ENCODE measurements around the gene A4GNT. TPM values are rescaled to one million over a fixed set of nuclear protein-coding genes. Genes with fewer than 3 reads are reported as not detected.

A4GNT gene
- total and polyA plus RNA-seq, 8 donors: 0.34 to 2.0 (median 1.1) TPM

DNA sequence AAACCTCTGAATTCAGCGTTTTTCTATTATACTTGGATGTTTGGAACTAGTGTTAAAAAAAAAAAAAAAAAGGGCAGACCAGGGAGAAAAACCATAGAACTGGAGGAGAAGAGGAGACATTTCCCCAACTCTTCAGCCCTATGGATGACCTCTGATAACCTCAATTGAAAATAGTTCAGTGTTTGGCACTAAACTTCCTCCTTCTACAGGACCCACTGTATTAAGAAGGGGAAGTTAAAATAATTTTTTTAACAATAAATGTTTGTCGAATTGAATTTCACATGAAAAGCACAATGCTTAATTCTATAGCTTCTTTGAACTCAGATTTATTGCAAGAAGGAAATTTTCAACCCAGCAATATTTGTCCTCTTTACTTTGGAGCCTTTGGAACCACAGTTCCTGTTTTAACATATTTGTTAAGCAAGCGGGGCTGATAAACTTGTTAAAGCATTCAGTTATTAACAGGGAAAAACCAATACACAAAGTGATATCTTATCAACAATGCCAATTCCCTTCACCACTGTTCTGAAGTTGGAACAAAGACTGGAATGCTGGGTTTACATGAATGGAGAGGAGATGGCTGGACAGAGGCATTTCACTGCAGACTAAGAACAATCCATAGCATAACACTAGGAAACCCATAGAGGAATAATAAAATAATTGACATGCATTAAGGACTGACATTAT lies 3.1 kb upstream of the A4GNT start:
- FAIRE-seq (no peak), DNase-seq (no peak), ATAC-seq (peak; percentile 42 to 78 (median 71))
- Histone ChIP-seq H3K9me3 (no peaks in the 10 kb centered on the region), H3K4me1 (peaks cover 5 to 17% (median 15%) of the 10 kb centered on the region in 3 donors), H3K36me3 (no peaks in the 10 kb centered on the region), H3K27ac (peak overlapping the region in 3 of 4 donors; percentile 9 to 53 (median 30)), H3K4me3 (no peak overlapping the region), H3K27me3 (no peaks in the 10 kb centered on the region)
- 24 to 28% methylated on average over 3 of the region's 3 CpGs for WGBS, 2 donors
- intact Hi-C loops (cut with DNase I): no loop called here
- TF ChIP-seq, protein P1, sequence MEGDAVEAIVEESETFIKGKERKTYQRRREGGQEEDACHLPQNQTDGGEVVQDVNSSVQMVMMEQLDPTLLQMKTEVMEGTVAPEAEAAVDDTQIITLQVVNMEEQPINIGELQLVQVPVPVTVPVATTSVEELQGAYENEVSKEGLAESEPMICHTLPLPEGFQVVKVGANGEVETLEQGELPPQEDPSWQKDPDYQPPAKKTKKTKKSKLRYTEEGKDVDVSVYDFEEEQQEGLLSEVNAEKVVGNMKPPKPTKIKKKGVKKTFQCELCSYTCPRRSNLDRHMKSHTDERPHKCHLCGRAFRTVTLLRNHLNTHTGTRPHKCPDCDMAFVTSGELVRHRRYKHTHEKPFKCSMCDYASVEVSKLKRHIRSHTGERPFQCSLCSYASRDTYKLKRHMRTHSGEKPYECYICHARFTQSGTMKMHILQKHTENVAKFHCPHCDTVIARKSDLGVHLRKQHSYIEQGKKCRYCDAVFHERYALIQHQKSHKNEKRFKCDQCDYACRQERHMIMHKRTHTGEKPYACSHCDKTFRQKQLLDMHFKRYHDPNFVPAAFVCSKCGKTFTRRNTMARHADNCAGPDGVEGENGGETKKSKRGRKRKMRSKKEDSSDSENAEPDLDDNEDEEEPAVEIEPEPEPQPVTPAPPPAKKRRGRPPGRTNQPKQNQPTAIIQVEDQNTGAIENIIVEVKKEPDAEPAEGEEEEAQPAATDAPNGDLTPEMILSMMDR (IDR thresholded peaks at IDR 0.05): no peak

DNA sequence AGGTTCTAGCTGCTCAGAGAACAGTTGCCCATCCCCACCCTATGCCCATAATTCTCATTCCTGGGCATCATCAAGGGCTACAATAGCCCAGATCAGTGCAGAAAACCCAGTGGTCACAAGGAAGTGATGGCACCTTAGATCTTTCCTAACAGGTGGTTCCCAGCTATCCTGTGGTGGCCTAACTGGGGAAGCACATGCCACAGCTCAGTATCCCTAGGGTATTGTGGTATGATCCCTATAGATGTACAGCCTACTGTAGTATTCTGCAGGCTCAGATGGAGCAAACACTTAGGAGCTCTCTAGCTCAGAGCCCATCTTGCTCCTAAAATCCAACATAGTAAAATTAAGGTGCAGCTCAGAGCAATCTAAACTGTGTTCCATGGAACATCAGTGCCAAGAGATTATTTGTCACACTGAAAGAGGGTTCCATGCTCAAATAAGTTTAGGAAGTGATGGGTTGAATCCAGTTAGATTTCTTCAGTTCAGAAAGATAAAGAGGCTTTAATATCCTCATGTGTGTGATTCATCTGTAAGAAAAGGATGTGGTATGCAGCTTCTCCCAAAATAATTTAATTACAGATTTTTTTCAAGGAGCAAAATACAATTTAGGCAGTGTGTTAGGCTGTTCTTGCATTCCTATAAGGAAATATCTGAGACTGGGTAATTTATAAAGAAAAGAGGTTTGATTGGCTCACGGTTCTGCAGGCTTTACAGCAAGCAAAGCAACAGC lies 4.4 kb downstream of the A4GNT start:
- ATAC-seq (no peak), FAIRE-seq (no peak), DNase-seq (no peak)
- no peak overlapping the region for H3K27ac ChIP-seq
- peaks cover 0 to 2% (median 2%) of the 10 kb centered on the region in 3 donors for H3K4me1 ChIP-seq
- H3K36me3 ChIP-seq: no peaks in the 10 kb centered on the region
- TF ChIP-seq, protein P1 (IDR thresholded peaks at IDR 0.05): no peak
- no peaks in the 10 kb centered on the region for H3K9me3 ChIP-seq
- WGBS, 2 donors: 84 to 85% methylated on average over 1 of the region's 1 CpG
- no peak overlapping the region for H3K4me3 ChIP-seq
- no peaks in the 10 kb centered on the region for H3K27me3 ChIP-seq
- intact Hi-C loops (cut with DNase I): no loop called here

DNA sequence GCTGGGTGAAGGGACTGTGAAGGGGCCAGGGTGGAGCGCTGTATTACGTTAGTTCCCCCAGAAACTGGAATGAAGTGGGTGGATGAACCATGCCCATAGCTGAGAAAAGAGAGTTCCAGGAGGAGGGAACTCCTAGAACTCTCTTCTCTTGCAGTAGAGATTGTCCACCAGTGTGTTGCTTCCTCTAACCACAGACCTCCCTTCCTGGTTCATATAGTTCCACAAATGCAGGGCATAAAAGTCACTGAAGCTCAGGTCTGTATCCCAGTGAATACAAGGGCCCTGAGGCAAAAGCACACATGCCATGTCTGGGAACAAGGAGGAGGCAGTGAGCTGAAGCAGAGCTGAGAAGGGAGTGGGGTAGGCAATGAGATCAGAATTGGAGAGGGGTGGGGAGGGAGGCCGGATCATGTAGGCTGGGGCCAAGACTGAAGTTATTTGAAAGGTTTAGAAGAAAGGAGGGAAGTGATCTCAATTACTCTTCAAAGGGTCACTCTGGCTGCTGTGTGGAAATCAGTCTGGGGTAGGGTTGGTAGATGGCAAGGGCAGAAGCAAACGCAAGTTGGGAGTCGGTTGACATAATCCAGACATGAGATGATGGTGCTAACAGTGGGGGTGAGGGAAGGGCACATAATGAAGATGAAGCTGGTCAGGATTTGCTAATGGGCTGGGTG lies 6.5 kb downstream of the A4GNT start:
- H3K4me3 ChIP-seq: no peak overlapping the region
- DNase-seq: no peak
- intact Hi-C loops (cut with DNase I): no loop called here
- peak overlapping the region in 1 of 4 donors; percentile 45 for H3K27ac ChIP-seq
- H3K36me3 ChIP-seq: no peaks in the 10 kb centered on the region
- TF ChIP-seq, protein P1 (IDR thresholded peaks at IDR 0.05): no peak
- ATAC-seq: peak in 3 of 4 donors; percentile 36 to 85 (median 78)
- 66 to 73% methylated on average over 5 of the region's 5 CpGs for WGBS, 2 donors
- H3K4me1 ChIP-seq: peaks cover 0 to 2% (median 0%) of the 10 kb centered on the region in 3 donors
- no peaks in the 10 kb centered on the region for H3K9me3 ChIP-seq
- H3K27me3 ChIP-seq: peaks cover 0 to 3% (median 0%) of the 10 kb centered on the region in 4 donors
- FAIRE-seq: no peak

DNA sequence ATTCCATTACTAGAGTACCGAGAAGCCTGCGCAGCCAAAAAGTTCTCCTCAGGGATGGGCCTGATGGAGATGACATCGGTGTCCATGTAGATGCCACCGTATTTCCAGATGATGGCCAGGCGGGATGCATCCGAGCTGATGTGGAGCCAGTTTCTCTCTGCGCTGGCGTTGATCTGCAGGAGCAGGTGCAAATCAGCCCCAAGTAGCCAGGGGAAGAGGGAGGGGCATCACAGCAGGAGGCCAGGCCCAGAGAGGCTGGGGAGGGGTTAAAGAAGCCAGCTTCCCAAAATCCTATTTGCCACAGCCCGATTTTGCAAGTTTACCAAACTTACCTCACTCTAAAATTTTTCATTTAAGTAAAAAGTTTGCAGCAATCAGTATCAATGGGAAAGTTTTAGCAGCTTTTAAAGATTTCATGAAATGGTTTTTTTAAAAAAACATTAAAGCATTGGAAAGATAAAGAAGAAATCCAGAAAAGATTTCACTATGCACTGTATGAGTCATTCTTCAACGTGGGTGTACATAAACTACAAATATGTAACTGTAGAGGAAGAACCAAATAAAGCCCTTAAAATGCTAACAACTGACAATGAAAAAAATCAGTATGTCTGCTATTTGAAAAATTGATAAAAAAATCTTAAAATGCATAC lies 7.4 kb downstream of the A4GNT start:
- 76 to 87% methylated on average over 10 of the region's 10 CpGs for WGBS, 2 donors
- no peak for FAIRE-seq

More for the DNA sequence above, 7.4 kb downstream of the A4GNT start:
- Histone ChIP-seq H3K27me3 (peaks cover 0 to 3% (median 0%) of the 10 kb centered on the region in 4 donors), H3K9me3 (no peaks in the 10 kb centered on the region), H3K27ac (no peak overlapping the region), H3K36me3 (no peaks in the 10 kb centered on the region), H3K4me1 (peaks cover 0 to 2% (median 0%) of the 10 kb centered on the region in 3 donors), H3K4me3 (no peak overlapping the region)
- TF ChIP-seq, protein P1 (IDR thresholded peaks at IDR 0.05): no peak
- DNase-seq (no peak), ATAC-seq (peak in 2 of 4 donors; percentile 62 to 78)
- intact Hi-C loops (cut with DNase I): no loop called here
